K562 (cell line): ENCODE measurements around the gene LSM8. TPM values are rescaled to one million over a fixed set of nuclear protein-coding genes. Genes with fewer than 3 reads are reported as not detected.

Experiments
- ATAC-seq: fragments of 200-7000 bp; cut with Tn5 transposase; 3 replicates; pipeline ENCODE4 v1.9.1; 2020; ENCODE audit warnings: moderate library complexity
- BruUV-seq: library from RNA; stranded (reverse); fragments of 400-500 nt; replicated peaks from 2 replicates; lab custom pipeline; 2021; lab: Mats Ljungman, UMichigan
- CTCF ChIA-PET: fragments of 300-600 bp; formaldehyde crosslinking; extraction: SDS; loops from one replicate; lab custom pipeline; 2021; ENCODE audit warnings: low intra/inter-chr PET ratio; lab: Yijun Ruan, JAX
- POLR2A ChIA-PET: fragments of 300-600, 350-650 bp; sonication (Branson Sonifier 250); formaldehyde crosslinking; extraction: SDS; loops from one replicate; lab custom pipeline; 2021; ENCODE audit warnings: antibody characterized with exemption, inconsistent platforms; lab: Yijun Ruan, JAX
- DNase-seq, 4 experiments: peaks; one replicate each; pipeline versions ENCODE4 v3.0.0 to v3.0.0-alpha.2; 2011 to 2018; ENCODE audit warnings: low spot score in 3 of 4, mixed read lengths in 3 of 4; ENCODE audit errors: extremely low read depth in 1 of 4
- FAIRE-seq: peaks from 2 replicates; lab custom pipeline; 2011; peaks lifted over from hg19 to GRCh38; lab: Jason Lieb, UNC
- H2AFZ ChIP-seq: 2 replicates; pipeline ENCODE4 v1.6.0; 2011; ENCODE audit warnings: low read depth, low read length, control low read depth, inconsistent platforms
- H3K27ac ChIP-seq: fragments of 200-600 bp; 3 replicates; pipeline ENCODE4 v1.8.0; 2011; ENCODE audit warnings: low read depth, mild to moderate bottlenecking, control low read depth, inconsistent platforms, low read length, moderate library complexity, mixed read lengths; ENCODE audit errors: extremely low read depth
- H3K27me3 ChIP-seq, 2 experiments: fragments of 300-600 bp in 1 of 2; 2 replicates in 1 of 2; 3 replicates in 1 of 2; pipeline versions ENCODE4 v1.6.0 to v1.8.0; 2011; ENCODE audit warnings: inconsistent platforms in 2 of 2, low read length in 2 of 2, mild to moderate bottlenecking in 1 of 2, mixed read lengths in 1 of 2, moderate library complexity in 1 of 2; ENCODE audit not compliant: control insufficient read depth in 2 of 2, insufficient read depth in 2 of 2
- H3K36me3 ChIP-seq: fragments of 300-600 bp; 3 replicates; pipeline ENCODE4 v1.8.0; 2011; ENCODE audit warnings: mild to moderate bottlenecking, low read length, inconsistent platforms; ENCODE audit not compliant: control insufficient read depth, insufficient read depth
- H3K4me1 ChIP-seq, 2 experiments: fragments of 200-600 bp in 1 of 2; replicated peaks in 1 of 2; 2 replicates in 1 of 2; 3 replicates in 1 of 2; pipeline versions ENCODE4 v1.5.1 to v1.8.0; 2011; ENCODE audit warnings: inconsistent platforms in 2 of 2, low read length in 2 of 2, mild to moderate bottlenecking in 1 of 2, mixed read lengths in 1 of 2, moderate library complexity in 1 of 2; ENCODE audit not compliant: control insufficient read depth in 2 of 2, insufficient read depth in 2 of 2
- H3K4me2 ChIP-seq: 2 replicates; pipeline ENCODE4 v1.6.1; 2011; ENCODE audit warnings: low read length, control low read depth, inconsistent platforms, mixed read lengths; ENCODE audit not compliant: insufficient read depth
- H3K4me3 ChIP-seq: fragments of 200-600 bp; sonication (generic), shearing (Covaris generic); 2 replicates; pipeline ENCODE4 v1.5.1; 2016; ENCODE audit warnings: control low read depth, inconsistent platforms
- H3K79me2 ChIP-seq: fragments of 200-600 bp; 3 replicates; pipeline ENCODE4 v1.8.0; 2011; ENCODE audit warnings: low read length, inconsistent platforms; ENCODE audit not compliant: control insufficient read depth, insufficient read depth
- H3K9ac ChIP-seq, 2 experiments: 2 replicates each; pipeline versions ENCODE4 v1.6.0 to v1.6.1; 2011; ENCODE audit warnings: low read depth in 2 of 2, low read length in 2 of 2, control low read depth in 1 of 2, inconsistent platforms in 1 of 2, mild to moderate bottlenecking in 1 of 2, mixed read lengths in 1 of 2; ENCODE audit not compliant: insufficient read depth in 1 of 2
- H3K9me1 ChIP-seq: one replicate; pipeline ENCODE4 v1.6.0; 2011; ENCODE audit warnings: inconsistent platforms, mild to moderate bottlenecking, low read length, moderate library complexity; ENCODE audit not compliant: control insufficient read depth, insufficient read depth
- H3K9me3 ChIP-seq: replicated peaks from 2 replicates; pipeline ENCODE4 v1.5.1; 2011; ENCODE audit warnings: low read depth, low read length, inconsistent platforms; ENCODE audit not compliant: control insufficient read depth, insufficient read depth
- H4K20me1 ChIP-seq: replicated peaks from 2 replicates; pipeline ENCODE4 v1.6.1; 2011; ENCODE audit warnings: low read length, inconsistent platforms, mixed read lengths; ENCODE audit not compliant: control insufficient read depth, insufficient read depth
- ADNP ChIP-seq: fragments of 200-800 bp; sonication (Bioruptor generic); IDR thresholded peaks from 2 replicates; pipeline ENCODE4 v1.6.1; 2016; ENCODE audit warnings: missing genetic modification characterization, missing compliant biosample characterization
- ATF3 ChIP-seq, 2 experiments: fragments of 450-650 bp in 1 of 2; sonication (generic) in 1 of 2; formaldehyde crosslinking in 1 of 2; IDR thresholded peaks in 1 of 2; conservative IDR thresholded peaks in 1 of 2; 2 replicates each; pipeline versions ENCODE4 v1.6.1 to v1.8.1; 2016 to 2023; ENCODE audit warnings: mild to moderate bottlenecking in 2 of 2, moderate library complexity in 2 of 2, inconsistent platforms in 1 of 2, missing genetic modification reagents in 1 of 2
- CBX2 ChIP-seq: fragments of 200-600 bp; sonication (generic); IDR thresholded peaks from one replicate; pipeline ENCODE4 v1.6.1; 2012; ENCODE audit warnings: mild to moderate bottlenecking, low read length, inconsistent platforms; ENCODE audit not compliant: insufficient read depth, poor library complexity, severe bottlenecking
- DIDO1 ChIP-seq: fragments of 450-650 bp; IDR thresholded peaks from 2 replicates; pipeline ENCODE4 v1.6.1; 2016; ENCODE audit warnings: low read depth, missing biosample characterization, missing genetic modification characterization
- DMBX1 ChIP-seq: fragments of 250-450 bp; sonication (Bioruptor Pico); IDR thresholded peaks from 2 replicates; pipeline ENCODE4 v1.8.0; 2022; ENCODE audit warnings: inconsistent platforms, mild to moderate bottlenecking, moderate library complexity, borderline replicate concordance
- GABPB1 ChIP-seq: sonication (generic); formaldehyde crosslinking; IDR thresholded peaks from 2 replicates; pipeline ENCODE4 v1.8.0; 2022; ENCODE audit warnings: mild to moderate bottlenecking, missing genetic modification reagents
- HDAC3 ChIP-seq: fragments of 450-650 bp; IDR thresholded peaks from 2 replicates; pipeline ENCODE4 v1.6.1; 2018; ENCODE audit warnings: borderline replicate concordance, mild to moderate bottlenecking, moderate library complexity; ENCODE audit not compliant: partially characterized antibody
- PHB2 ChIP-seq: fragments of 450-650 bp; IDR thresholded peaks from 2 replicates; pipeline ENCODE4 v1.6.1; 2017; ENCODE audit warnings: low read depth
- PHF20 ChIP-seq: fragments of 450-650 bp; IDR thresholded peaks from 2 replicates; pipeline ENCODE4 v1.6.1; 2018; ENCODE audit not compliant: partially characterized antibody
- PHF8 ChIP-seq: fragments of 200-600 bp; sonication (generic); IDR thresholded peaks from 2 replicates; pipeline ENCODE4 v1.6.1; 2012; ENCODE audit warnings: mixed run types, mild to moderate bottlenecking, inconsistent platforms, low read length, moderate library complexity, borderline replicate concordance
- SETDB1 ChIP-seq: IDR thresholded peaks from one replicate; pipeline ENCODE4 v1.6.1; 2012; ENCODE audit warnings: low read length, control low read depth, inconsistent platforms
- ZBED1 ChIP-seq: IDR thresholded peaks from 2 replicates; pipeline ENCODE4 v1.6.1; 2014
- ZEB2 ChIP-seq: fragments of 450-650 bp; IDR thresholded peaks from 2 replicates; pipeline ENCODE4 v1.6.1; 2016
- ZFP30 ChIP-seq: fragments of 250-450 bp; sonication (Bioruptor Pico); IDR thresholded peaks from 2 replicates; pipeline ENCODE4 v1.8.0; 2022; ENCODE audit warnings: moderate library complexity, mild to moderate bottlenecking, inconsistent platforms, borderline replicate concordance
- ZNF445 ChIP-seq: fragments of 250-450 bp; sonication (Bioruptor Pico); IDR thresholded peaks from 2 replicates; pipeline ENCODE4 v1.4.0; 2020; ENCODE audit warnings: low read depth, mild to moderate bottlenecking, moderate library complexity
- ZNF561 ChIP-seq: fragments of 450-650 bp; formaldehyde crosslinking; conservative IDR thresholded peaks from 2 replicates; pipeline ENCODE4 v1.4.0; 2020; ENCODE audit warnings: mild to moderate bottlenecking, moderate library complexity
- ZNF592 ChIP-seq: fragments of 450-650 bp; IDR thresholded peaks from 2 replicates; pipeline ENCODE4 v1.6.1; 2017; ENCODE audit warnings: antibody characterized with exemption, mild to moderate bottlenecking
- in situ Hi-C: fragments of 300-500 bp; cut with MboI; formaldehyde crosslinking; loops from 4 replicates; pipeline ENCODE4 v1.15.0; 2018; ENCODE audit warnings: inconsistent platforms, mixed read lengths
- intact Hi-C: fragments of 100-400 bp; cut with micrococcal nuclease; formaldehyde crosslinking; loops from 2 replicates; pipeline ENCODE4 v1.14.2; 2022
- polyA plus RNA-seq, 8 experiments: library from polyadenylated mRNA; depleted of rRNA in 4 of 8; stranded (reverse) in 5 of 8; unstranded in 3 of 8; fragments of >200 nt; fragmentation: Nextera tagmentation in 2 of 8; fragmentation: Illumina TruSeq in 1 of 8; extraction: Ambion mirVana in 2 of 8; extraction: Trizol in 1 of 8; gene quantifications; 2 replicates each; pipeline versions ENCODE4 v1.2.1 to v1.2.3, GENCODE V29; 2011 to 2014; ENCODE audit warnings: inconsistent platforms in 1 of 8, missing spikeins in 1 of 8
- total RNA-seq, 7 experiments: library from RNA; depleted of rRNA in 6 of 7; stranded (reverse); fragments of >200 nt in 6 of 7; fragmentation: Illumina TruSeq in 2 of 7; extraction: Trizol in 2 of 7; gene quantifications; 2 replicates each; pipeline versions ENCODE4 v1.2.1 to v1.2.3, GENCODE V29; 2011 to 2021; ENCODE audit warnings: low replicate concordance in 1 of 7

Gene LSM8
- total and polyA plus RNA-seq, 9 of the 15 experiments (the other 6 are each of a cell fraction or from before 2014, with no cell fraction given), result 81.5 to 340 (median 180) TPM

- H3K9me1 ChIP-seq, result no peaks in the 10 kb centered on the region
- H3K36me3 ChIP-seq, result peaks cover 57% of the 10 kb centered on the region
- H3K9ac ChIP-seq, result peak overlapping the region in 1 of 2 experiments; percentile 99; a peak in 2 of 4 replicates
- DNase-seq (peak in 1 of 4 experiments; percentile 44), ATAC-seq (no peak), FAIRE-seq (no peak)
- in situ Hi-C loops (loop anchor here (25.0 kb wide), 1 partner anchor 1224 kb away; the partner anchor contains the start of gene ST7), intact Hi-C loops (loop anchor here (10.0 kb wide), 2 partner anchors 1232 to 1972 kb away; partner anchors contain the start of genes ST7 and TES)
- 0 out of 2 replicates have a peak overlapping the region, but pooled peaks have one; percentile 25 for H3K4me2 ChIP-seq
- peak overlapping the region; percentile 68; the same call in 1 of the 2 replicates for H3K4me3 ChIP-seq
- no TSS peak for BruUV-seq
- no peaks in the 10 kb centered on the region for H3K27me3 ChIP-seq
- peaks cover 57% of the 10 kb centered on the region for H3K79me2 ChIP-seq
- H3K4me1 ChIP-seq, result peaks cover 4 to 7% of the 10 kb centered on the region in 2 experiments; a peak in 2 of 5 replicates
- CTCF ChIA-PET, result no interaction called here
- POLR2A ChIA-PET, result no interaction called here
- no peaks in the 10 kb centered on the region for H3K9me3 ChIP-seq
- no peak overlapping the region; the same call in 2 of the 3 replicates for H3K27ac ChIP-seq
- no peaks in the 10 kb centered on the region for H4K20me1 ChIP-seq
- no peak overlapping the region for H2AFZ ChIP-seq
- no peak for TF ChIP-seq PHB2
- no peak for TF ChIP-seq SETDB1
- TF ChIP-seq DIDO1 (tag), result no peak
- TF ChIP-seq PHF20, result no peak
- TF ChIP-seq ZNF561 (CRISPR knock-in tag), result no peak
- TF ChIP-seq HDAC3, result no peak
- TF ChIP-seq DMBX1 (CRISPR knock-in tag), result no peak
- TF ChIP-seq ATF3 (IDR thresholded peaks at IDR 0.05), result peak; percentile 45
- TF ChIP-seq ATF3 (CRISPR knock-in tag; conservative IDR thresholded peaks at IDR 0.05), result no peak
- TF ChIP-seq GABPB1, result no peak
- no peak for TF ChIP-seq ZFP30 (CRISPR knock-in tag)
- no peak for TF ChIP-seq CBX2
- no peak for TF ChIP-seq ZEB2
- no peak for TF ChIP-seq ZNF592
- TF ChIP-seq ADNP, result peak; percentile 5; the same call in 1 of the 2 replicates
- TF ChIP-seq ZBED1, result no peak
- no peak for TF ChIP-seq ZNF445 (CRISPR knock-in tag)
- TF ChIP-seq PHF8, result no peak
Measured at GRCh38 chr7:118186501-118186900, 2.5 kb downstream of the LSM8 start.
